Adrenal gland (tissue), 5 donors: ENCODE results near the gene GLCE.

Source experiments
- CTCF ChIP-seq, 6 experiments: fragments of 450-650 bp in 4 of 6; fragments of 200-600 bp in 2 of 6; sonication (generic) in 1 of 6; IDR thresholded peaks; 1 replicate in 5 of 6; 2 replicates in 1 of 6; pipeline versions ENCODE4 v1.5.1 to v1.8.0; 2016 to 2021; ENCODE audit warnings: antibody characterized with exemption in 6 of 6, mild to moderate bottlenecking in 2 of 6, moderate library complexity in 1 of 6
- POLR2A ChIP-seq, 2 donors: fragments of 450-650 bp; IDR thresholded peaks; one replicate each; pipeline ENCODE4 v1.6.1; 2017; ENCODE audit warnings: antibody characterized with exemption in 2 of 2, mild to moderate bottlenecking in 2 of 2, moderate library complexity in 1 of 2
- donor health status: DM: no; HTN: no; CAD: no.

GRCh38 chr15:69314736-69315135 lies 154.3 kb downstream of the GLCE start:
- TF ChIP-seq CTCF (IDR thresholded peaks at IDR 0.05) = no peak
- TF ChIP-seq POLR2A (IDR thresholded peaks at IDR 0.05) = no peak
